22Rv1 (cell line): ENCODE results near the gene SIMC1.

Experiments used
- ZFX ChIP-seq: fragments of 450-650 bp; IDR thresholded peaks from 2 replicates; pipeline ENCODE4 v1.6.1; 2017; ENCODE audit warnings: antibody characterized with exemption, borderline replicate concordance
- TF ChIP-seq, protein P1 (sequence below): fragments of 450-650 bp; IDR thresholded peaks from 2 replicates; pipeline ENCODE4 v1.5.1; 2017; ENCODE audit warnings: mild to moderate bottlenecking

- TF ChIP-seq, protein P1, sequence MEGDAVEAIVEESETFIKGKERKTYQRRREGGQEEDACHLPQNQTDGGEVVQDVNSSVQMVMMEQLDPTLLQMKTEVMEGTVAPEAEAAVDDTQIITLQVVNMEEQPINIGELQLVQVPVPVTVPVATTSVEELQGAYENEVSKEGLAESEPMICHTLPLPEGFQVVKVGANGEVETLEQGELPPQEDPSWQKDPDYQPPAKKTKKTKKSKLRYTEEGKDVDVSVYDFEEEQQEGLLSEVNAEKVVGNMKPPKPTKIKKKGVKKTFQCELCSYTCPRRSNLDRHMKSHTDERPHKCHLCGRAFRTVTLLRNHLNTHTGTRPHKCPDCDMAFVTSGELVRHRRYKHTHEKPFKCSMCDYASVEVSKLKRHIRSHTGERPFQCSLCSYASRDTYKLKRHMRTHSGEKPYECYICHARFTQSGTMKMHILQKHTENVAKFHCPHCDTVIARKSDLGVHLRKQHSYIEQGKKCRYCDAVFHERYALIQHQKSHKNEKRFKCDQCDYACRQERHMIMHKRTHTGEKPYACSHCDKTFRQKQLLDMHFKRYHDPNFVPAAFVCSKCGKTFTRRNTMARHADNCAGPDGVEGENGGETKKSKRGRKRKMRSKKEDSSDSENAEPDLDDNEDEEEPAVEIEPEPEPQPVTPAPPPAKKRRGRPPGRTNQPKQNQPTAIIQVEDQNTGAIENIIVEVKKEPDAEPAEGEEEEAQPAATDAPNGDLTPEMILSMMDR = no peak
- no peak for TF ChIP-seq ZFX
Observed at GRCh38 chr5:176392526-176392925, 154.3 kb downstream of the SIMC1 start.
